NCI-H526 (cell line): ENCODE measurements around the gene NUMB.

Experiments used
- DNase-seq, 2 experiments: peaks; one replicate each; lab custom pipeline; 2025; lab: John Stamatoyannopoulos, UW

Gene NUMB

DNA sequence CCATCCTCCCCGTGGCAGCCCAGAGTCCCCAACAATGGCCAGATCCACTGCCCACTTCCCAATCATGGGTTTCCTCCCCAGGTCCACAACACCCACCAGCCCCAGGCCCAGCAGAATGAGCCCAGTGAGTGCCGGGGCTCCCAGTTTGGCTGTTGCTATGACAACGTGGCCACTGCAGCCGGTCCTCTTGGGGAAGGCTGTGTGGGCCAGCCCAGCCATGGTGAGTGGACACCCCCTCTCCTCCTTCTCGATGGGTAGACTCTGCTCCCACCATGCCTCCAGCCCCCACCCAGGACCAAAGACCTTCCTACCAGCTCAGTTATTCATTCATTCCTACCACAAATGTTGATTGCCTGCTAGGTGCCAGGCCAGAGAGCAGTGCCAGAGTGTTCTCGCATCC lies 197.3 kb downstream of the NUMB start:
- DNase-seq = no peak

DNA sequence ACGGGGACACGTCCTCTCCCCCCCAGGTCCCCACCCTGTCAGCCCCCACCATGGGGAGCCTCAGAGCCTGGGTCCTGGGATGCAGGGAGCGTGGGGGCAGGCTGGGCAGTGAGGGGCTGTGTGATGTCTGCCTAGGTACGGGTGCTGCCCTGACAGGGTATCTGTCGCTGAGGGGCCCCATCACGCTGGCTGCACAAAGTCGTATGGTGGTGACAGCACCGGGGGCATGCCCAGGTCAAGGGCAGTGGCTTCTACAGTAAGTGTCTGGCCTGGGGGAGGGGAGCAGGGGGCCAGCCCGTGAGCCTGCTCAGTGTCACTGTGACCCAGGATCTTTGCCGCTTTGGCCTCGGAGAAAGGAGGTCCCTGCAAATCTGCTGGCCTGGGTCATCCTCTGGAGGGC lies 197.8 kb downstream of the NUMB start:
- DNase-seq = no peak

DNA sequence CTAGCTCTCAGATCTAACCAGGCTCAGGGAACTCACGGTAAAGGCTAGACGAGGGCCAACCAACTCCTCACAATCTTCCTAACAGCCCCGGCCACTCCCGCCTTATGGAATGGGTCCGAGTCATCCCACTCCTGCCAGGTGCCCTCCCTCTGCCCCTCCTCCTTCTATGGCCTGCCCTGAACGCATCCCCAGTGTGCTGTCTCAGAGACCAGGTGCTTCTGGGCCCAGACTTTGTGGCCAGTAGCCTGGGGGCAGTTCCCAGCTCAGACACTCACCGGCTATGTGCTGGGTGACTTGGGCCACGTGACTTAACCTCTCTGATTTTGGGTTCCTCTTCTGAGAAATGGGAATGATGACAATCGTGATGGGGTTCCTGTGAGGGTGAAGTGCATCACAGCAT lies 198.5 kb downstream of the NUMB start:
- DNase-seq = no peak

DNA sequence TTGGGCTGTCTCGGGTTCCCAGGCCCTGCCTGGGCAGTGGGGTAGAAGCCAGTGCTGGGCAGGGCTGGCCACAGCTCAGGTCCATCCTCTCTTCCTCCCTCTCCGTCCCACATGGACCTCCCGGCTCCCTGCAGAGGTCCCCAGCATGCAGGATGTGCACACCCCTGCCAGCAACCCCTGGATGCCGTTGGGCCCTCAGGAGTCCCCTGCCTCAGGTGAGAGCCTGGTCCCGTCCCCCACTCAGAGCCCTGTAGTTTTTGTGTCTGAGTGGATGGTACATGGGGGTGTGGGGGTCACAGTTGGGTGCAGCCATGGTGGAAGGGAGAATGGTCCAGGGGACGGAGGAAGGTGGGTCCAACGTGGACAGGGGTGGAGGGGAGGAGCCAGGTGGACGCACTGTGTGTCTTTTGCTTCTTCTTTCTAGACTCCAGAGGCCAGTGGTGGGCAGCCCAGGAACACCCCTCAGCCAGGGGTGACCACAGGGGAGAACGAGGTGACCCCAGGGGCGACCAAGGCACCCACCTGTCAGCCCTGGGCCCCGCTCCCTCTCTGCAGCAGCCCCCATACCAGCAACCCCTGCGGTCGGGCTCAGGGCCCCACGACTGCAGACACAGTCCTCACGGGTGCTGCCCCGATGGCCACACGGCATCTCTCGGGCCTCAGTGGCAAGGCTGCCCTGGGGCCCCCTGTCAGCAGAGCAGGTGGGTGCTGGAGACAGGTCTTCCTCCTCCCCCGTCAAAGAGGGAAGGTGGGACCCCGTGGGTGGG lies 199.3 kb downstream of the NUMB start:
- no peak for DNase-seq

DNA sequence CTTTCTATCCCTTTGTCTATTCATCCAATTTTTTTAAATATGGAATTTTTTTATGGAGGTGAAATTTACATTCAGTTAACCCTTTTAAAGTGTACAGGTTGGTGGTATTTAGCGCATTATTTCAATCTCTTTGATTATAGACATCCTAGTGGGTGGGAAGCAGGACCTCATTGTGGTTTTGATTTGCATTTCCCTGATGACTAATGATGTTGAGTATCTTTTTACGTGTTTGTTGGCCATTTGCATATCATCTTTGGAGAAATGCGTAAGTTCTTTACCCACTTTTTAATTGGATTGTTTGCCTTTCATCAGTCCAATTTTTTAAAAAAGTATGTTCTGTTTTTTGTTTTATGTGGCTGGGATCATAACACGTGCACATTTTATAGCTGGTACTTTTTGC lies 200.3 kb downstream of the NUMB start:
- DNase-seq = peak in 1 of 2 experiments; percentile 46

DNA sequence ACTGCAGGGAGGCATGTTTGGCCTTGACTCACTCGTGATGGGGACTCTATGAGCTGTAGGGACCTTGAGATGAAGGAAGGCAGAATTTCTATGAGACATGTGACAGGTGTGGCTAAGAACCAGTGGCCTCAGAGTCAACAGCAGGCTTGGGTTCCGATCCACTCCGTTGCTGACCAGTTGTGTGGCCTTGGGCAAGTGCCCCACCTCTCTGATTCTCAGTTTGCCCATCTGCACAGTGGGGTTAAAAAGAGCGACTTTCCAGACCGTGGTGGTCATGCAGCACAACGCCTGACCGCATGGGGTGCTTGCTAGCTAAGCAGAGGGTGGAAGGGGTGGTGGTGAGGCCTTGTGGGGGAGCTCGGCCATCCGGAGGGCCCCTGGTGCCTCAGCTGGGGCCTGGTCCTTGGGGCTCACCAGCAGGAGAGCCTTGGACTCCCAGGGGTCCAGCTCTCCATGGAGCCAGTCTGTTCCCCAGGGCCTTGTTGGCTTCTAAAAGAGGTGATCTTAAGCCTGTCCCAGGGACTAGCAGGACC lies 202.6 kb downstream of the NUMB start:
- DNase-seq = no peak

DNA sequence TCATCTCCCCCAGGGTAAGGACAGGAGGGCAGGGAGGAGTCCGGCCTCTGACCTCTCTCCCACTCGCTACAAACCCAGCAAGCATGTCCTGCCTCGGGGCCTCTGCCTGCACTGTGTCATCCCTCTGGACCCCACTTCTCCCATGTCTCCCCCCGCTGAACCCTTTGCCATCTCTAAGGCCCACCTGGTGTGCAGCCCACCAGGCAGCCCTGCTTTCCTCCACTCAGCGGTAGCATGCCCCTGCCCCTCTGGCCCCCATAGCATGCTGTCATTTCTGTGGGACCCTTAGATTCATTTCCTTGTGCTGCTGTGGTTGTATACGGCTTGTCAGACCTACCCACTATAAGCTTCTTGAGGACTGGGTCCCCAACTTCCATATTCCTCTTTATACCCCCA lies 203.3 kb downstream of the NUMB start:
- DNase-seq = no peak

DNA sequence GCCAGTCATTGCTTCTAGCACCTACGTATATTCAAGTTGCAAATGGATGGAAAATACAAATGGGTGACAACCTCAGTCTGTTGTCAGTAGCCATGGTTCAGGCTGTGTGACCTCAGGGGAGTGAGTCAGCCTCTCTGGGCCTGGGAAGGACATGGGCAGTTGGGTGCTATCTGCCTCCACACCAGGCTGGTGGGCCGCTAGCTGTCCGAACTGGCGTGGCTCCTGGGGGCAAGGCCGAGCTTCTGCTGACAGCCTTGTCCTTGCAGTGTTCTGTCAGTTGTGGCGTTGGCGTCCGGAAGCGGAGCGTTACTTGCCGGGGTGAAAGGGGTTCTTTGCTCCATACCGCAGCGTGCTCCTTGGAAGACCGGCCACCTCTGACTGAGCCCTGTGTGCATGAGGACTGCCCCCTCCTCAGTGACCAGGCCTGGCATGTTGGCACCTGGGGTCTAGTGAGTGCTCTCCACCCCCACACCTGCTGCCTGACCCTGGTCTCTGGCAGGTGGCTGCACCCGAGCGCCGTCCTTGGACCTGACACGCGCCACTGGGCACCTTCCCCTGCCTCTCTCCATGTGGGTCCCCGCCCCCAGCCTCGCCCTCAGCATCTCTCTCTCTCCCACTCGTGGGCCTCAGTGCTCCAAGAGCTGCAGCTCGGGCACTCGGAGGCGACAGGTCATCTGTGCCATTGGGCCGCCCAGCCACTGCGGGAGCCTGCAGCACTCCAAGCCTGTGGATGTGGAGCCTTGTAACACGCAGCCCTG lies 203.9 kb downstream of the NUMB start:
- DNase-seq = no peak

DNA sequence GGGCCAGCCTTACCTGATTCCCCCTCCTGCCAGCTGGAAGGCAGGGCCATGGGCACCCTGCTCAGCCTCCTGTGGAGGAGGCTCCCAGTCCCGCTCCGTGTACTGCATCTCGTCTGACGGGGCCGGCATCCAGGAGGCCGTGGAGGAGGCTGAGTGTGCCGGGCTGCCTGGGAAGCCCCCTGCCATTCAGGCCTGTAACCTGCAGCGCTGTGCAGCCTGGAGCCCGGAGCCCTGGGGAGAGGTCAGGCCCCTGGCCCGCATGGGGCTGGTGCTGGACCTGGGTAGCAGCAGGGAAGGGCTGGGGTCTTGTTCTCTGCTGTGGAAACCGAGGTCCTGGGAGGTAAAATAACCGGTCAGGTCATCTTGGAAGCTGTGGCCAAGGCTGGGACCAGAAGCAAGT lies 204.6 kb downstream of the NUMB start:
- no peak for DNase-seq

DNA sequence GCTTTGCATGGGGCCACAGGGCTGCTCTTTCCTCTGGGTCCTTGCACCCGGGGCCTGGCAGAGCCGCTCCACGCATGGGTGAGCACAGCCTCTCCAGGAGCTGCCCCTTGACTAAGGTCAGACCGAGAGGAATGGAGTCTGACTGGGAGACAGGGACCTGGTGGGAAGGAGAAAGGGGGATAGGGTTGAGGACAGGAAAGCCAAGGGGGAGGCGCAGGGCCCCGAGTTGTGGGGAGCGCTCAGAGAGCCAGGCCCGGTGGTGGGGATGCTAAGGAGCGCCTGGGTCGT lies 205.1 kb downstream of the NUMB start:
- DNase-seq = no peak

DNA sequence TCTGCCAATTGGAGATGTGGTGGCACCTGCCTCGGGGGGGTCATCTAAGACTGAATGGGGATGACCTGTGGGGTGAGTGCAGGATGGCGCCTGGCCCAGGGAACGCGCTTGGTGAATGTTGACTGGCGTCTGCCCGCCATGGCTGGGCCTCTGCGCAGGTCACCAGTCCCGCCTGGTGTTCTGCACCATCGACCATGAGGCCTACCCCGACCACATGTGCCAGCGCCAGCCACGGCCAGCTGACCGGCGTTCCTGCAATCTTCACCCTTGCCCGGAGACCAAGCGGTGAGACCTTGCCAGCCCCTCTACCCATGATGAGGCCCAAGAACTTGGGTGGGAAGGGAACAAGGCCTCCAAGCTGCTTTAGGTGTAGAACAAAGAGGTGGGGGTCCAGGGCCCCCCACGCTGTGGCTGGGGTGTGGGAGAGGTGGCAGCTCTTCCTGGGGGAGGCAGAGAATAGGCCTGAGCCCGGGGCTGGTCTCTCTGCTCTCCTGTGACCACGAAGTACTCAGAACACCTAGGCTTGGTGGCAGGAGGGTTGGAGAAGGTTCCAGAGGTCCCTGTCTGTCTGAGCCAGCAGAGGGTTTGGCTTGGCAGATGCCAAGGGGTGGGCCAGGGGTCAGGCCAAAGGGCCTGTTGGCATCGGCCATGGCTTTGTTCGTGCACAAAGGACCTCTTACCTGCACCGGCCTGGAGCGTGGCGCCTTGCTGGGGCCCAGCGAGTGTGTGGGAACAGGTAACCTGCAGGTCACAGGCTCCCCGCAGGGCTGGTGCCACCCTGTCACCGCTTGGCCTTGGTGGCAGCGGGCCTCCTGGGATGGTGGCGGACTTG lies 205.6 kb downstream of the NUMB start:
- DNase-seq = no peak

DNA sequence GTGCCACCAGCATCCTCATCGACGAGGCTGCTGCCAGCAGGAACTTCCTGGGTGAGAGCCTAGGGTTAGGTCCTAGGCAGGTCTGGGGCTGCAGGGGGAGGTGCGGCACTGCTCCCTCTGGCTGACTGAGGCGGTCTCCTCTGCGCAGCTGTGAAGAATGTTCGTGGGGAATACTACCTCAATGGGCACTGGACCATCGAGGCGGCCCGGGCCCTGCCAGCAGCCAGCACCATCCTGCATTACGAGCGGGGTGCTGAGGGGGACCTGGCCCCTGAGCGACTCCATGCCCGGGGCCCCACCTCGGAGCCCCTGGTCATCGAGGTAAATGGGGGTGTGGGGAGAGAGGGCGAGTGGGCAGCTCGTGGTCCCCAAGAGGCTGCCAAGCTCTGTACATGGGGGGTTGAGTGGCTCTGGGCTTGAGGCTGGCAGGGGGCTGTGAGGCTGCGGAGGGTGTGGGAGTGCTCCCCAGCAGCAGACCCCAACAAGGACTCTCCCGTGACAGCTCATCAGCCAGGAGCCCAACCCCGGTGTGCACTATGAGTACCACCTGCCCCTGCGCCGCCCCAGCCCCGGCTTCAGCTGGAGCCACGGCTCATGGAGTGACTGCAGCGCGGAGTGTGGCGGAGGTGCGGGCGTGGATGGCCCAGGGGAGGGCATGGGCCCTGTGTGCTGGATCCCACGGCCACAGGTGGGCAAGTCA lies 206.7 kb downstream of the NUMB start:
- no peak for DNase-seq

DNA sequence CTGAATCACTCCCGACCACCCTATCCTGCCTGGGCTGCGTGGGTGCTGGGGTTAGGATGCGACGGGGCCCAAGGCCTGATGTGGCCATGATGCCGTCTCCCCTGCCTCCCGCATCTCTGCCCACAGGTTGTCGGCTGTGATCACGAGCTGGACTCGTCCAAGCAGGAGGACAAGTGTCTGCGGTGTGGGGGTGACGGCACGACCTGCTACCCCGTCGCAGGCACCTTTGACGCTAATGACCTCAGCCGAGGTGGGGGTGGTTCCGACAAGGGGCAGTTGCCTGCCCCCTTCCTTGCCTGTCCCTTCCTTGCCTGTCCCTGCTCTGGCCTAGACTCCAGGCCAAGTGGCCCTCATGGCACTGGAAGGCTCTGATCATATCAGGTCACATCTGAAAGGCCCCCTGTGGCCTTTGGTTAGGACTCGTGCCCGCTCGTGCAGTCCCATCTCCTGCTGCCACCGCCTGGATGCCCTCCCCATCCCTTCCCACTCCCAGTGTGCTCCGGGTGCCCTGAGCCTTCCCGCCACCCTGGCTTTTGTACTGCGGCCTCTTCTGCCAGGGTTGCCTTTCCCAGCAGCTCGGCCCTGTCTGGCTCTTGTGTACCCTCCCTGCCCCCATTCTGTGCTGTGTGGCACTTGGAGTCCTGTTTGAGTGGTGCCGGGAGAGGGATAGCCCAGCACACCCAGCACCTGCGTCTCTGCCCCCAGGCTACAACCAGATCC lies 207.4 kb downstream of the NUMB start:
- peak; percentile 91 to 94 for DNase-seq

DNA sequence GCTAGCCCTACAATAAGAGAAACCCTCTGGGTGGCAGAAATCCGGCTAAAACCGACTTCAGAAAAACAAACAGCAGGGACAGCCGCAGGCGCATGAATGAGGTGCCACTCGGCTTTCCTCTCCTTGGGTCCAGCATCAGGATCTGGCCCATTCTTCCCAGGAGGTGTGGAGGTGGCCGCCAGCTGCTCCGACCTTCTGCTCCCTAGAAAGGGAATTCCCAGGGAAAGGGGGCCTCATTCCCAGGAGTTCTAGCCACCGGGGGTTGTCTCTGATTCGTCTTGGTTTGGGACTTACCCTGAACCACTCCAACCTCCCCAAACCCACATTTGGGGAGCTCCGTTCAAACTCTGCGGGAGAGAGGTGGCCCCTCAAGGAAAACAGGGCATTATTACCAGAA lies 208.0 kb downstream of the NUMB start:
- no peak for DNase-seq

DNA sequence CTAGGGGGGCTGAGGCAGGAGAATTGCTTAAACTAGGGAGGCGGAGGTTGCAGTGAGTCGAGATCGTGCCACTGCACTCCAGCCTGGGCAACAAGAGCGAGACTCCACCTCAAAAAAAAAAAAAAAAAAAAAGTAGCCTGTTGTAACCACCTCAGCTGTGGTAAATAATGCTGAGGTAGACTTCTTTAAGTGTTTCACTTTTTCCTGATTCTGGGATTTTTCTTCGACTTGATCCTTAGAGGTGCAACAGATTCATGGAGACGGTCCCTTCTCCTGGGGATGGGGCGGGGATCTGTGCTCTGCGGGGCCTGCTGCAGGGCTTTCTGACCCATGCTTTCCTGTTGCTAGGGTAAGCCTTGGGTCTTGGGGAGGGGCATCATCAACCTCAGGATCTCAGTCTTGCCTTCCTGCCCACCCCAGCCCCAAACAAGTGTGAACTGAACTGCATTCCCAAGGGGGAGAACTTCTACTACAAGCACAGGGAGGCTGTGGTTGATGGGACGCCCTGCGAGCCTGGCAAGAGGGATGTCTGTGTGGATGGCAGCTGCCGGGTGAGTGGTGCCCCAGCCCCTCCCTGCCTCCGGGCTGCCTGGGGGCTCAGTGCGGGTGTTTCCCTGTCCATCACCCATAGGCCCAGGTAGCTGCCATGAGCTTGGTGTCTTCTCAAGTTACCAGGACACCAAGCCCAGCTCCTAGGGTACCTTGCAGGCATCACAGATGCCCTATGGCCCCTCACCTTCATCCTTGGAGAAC lies 208.6 kb downstream of the NUMB start:
- DNase-seq = no peak

DNA sequence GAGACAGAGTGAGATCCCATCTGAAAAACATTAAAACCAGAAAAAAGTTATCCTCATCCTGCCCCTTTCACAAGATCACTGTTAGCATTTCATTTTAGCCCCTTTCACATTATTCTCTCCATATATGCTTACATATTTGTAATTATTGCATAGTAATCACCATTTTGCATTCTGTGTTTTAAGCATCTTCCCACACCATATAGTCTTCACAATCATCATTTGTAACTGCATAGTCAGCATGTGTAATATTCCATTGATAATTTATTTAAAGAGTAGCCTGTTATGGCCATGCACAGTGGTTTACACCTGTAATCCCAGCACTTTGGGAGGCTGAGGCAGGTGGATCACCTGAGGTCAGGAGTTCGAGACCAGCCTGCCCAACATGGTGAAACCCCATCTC lies 209.2 kb downstream of the NUMB start:
- no peak for DNase-seq

DNA sequence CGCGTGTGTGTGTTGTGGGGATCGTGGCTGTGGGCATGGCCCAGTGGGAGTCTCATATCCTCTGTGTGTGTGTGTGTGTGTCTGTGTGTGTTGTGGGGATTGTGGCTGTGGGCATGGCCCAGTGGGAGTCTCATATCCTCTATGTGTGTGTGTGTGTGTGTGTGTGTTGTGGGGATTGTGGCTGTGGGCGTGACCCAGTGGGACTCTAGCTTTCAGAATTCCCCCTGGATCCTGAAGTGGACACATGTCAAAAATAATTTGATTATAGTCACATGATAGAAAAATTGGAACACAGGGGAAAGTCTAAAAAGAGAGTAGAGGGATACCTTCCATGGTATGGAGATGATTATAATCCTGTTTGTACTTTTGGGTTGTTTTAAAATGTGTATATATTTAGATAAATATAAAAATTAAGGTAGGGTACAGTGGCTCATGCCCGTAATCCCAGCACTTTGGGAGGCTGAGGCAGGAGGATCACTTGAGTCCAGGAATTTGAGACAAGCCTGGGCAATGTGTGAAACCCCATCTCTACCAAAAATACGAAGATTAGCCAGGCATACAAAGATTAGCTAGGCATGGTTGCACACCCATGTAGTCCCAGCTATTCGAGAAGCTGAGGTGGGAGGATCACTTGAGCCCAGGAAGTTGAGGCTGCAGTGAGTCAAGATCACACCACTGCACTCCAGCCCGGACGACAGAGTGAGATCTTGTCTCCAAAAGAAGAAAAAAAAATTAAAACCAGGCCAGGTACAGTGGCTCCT lies 210.1 kb downstream of the NUMB start:
- no peak for DNase-seq

DNA sequence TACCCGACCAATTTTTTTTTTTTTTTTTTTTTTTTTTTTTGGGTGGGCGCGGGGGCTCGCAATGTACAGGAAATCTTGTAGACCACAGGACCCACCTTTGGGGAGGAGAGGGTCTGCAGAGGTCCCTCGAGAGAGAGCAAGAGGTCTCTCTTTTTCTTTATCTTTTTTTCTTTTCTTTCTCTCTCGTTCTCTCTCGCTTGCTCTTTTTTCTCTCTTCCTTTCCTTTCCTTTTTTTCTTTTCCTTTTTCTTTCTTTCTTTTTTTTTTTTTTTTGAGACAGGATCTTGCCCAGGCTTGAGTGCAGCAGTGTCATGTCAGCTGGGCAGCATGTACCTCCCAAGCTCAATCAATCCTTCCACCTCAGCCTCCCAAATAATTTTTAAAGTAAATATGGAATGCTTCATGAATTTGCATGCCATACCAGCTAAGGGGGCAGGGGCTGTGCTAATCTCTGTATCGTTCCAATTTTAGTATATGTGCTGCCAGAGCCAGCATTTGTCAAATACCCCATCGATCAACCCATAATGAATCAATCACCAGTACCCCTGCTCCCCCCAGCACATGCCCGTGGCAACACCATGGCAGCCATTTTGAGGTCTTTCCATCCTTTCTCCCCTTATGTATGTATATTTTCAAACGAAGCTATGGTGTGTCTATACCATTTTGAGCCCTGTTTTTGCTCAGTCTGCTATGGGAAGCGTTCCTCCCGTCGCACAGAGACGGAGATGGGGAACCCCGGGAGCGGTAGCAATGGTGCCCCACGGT lies 211.8 kb downstream of the NUMB start:
- peak in 1 of 2 experiments; percentile 67 for DNase-seq
